ENCODE results near the gene SPRR2E.

DNA sequence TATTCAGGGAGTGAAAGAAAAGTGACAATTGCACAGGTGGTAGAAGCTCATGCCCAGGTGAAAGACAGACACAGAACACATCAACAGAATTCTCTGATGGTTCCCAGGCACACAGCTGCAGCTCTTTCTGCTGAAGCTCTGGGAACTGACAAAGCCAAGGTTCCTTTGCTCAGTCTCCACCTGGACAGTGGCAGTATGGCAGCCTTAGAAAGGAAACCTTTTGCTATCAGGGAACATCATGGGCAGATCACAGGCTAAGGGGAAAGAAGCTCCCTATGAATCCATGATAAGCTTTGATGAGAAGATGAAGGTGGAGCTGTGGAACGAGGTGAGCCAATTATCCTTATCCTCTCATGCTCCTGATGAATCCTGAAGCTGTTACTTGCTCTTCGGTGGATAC, 24.1 kb downstream of the SPRR2E start:
- TF ChIP-seq TAF1 (IDR thresholded peaks at IDR 0.05; ENCODE audit: low read depth) (no peak), YY1 (IDR thresholded peaks at IDR 0.05; ENCODE audit: low read depth) (no peak), TEAD4 (IDR thresholded peaks at IDR 0.05) (no peak), TCF12 (IDR thresholded peaks at IDR 0.05; ENCODE audit: low read depth) (no peak), CREB1 (IDR thresholded peaks at IDR 0.05; ENCODE audit: low read depth) (no peak)
- TF ChIP-seq, protein P1, sequence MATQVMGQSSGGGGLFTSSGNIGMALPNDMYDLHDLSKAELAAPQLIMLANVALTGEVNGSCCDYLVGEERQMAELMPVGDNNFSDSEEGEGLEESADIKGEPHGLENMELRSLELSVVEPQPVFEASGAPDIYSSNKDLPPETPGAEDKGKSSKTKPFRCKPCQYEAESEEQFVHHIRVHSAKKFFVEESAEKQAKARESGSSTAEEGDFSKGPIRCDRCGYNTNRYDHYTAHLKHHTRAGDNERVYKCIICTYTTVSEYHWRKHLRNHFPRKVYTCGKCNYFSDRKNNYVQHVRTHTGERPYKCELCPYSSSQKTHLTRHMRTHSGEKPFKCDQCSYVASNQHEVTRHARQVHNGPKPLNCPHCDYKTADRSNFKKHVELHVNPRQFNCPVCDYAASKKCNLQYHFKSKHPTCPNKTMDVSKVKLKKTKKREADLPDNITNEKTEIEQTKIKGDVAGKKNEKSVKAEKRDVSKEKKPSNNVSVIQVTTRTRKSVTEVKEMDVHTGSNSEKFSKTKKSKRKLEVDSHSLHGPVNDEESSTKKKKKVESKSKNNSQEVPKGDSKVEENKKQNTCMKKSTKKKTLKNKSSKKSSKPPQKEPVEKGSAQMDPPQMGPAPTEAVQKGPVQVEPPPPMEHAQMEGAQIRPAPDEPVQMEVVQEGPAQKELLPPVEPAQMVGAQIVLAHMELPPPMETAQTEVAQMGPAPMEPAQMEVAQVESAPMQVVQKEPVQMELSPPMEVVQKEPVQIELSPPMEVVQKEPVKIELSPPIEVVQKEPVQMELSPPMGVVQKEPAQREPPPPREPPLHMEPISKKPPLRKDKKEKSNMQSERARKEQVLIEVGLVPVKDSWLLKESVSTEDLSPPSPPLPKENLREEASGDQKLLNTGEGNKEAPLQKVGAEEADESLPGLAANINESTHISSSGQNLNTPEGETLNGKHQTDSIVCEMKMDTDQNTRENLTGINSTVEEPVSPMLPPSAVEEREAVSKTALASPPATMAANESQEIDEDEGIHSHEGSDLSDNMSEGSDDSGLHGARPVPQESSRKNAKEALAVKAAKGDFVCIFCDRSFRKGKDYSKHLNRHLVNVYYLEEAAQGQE (IDR thresholded peaks at IDR 0.05; ENCODE audit: low read depth) = no peak
- TF ChIP-seq, protein P2, sequence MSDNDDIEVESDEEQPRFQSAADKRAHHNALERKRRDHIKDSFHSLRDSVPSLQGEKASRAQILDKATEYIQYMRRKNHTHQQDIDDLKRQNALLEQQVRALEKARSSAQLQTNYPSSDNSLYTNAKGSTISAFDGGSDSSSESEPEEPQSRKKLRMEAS (IDR thresholded peaks at IDR 0.05) = no peak
